A549 (cell line): Measurements from ENCODE around the gene RAD51B. TPM values are rescaled to one million over a fixed set of nuclear protein-coding genes. Genes with fewer than 3 reads are reported as not detected.

Experiments used
- ATAC-seq, 2 experiments: fragments of 200-7000 bp in 1 of 2; fragments of >200 bp in 1 of 2; cut with Nextera tagmentation in 1 of 2; cut with Tn5 transposase in 1 of 2; 3 replicates each; pipeline versions ENCODE4 v1.8.0 to v1.9.1; 2018 to 2020; ENCODE audit warnings: mild to moderate bottlenecking in 1 of 2, moderate library complexity in 1 of 2
- CTCF ChIA-PET: fragments of 300-600 bp; sonication (Branson Sonifier 250); formaldehyde crosslinking; extraction: SDS; loops from one replicate; lab custom pipeline; 2021; ENCODE audit warnings: antibody characterized with exemption, inconsistent platforms; lab: Yijun Ruan, JAX
- POLR2A ChIA-PET: fragments of 350-600 bp; formaldehyde crosslinking; extraction: SDS; loops from one replicate; lab custom pipeline; 2021; ENCODE audit warnings: antibody characterized with exemption, inconsistent platforms; lab: Yijun Ruan, JAX
- DNase-seq, 2 experiments: peaks; one replicate each; pipeline versions ENCODE4 v3.0.0 to v3.0.0-alpha.2; 2011 to 2016; ENCODE audit warnings: low read depth in 1 of 2, low spot score in 1 of 2
- FAIRE-seq: peaks from 2 replicates; lab custom pipeline; 2011; peaks lifted over from hg19 to GRCh38; lab: Jason Lieb, UNC
- H3K27ac ChIP-seq, 2 experiments: fragments of >200 bp; sonication (Bioruptor Twin); formaldehyde crosslinking; 3 replicates each; pipeline ENCODE4 v1.5.1; 2016 to 2017
- H3K4me1 ChIP-seq: fragments of >200 bp; sonication (Bioruptor Twin); formaldehyde crosslinking; 3 replicates; pipeline ENCODE4 v1.6.1; 2016
- H3K4me2 ChIP-seq: fragments of >200 bp; sonication (Bioruptor Twin); formaldehyde crosslinking; 3 replicates; pipeline ENCODE4 v1.6.1; 2016
- H3K4me3 ChIP-seq: fragments of >200 bp; sonication (Bioruptor Twin); formaldehyde crosslinking; 3 replicates; pipeline ENCODE4 v1.5.1; 2016
- H3K9me3 ChIP-seq: fragments of >200 bp; sonication (Bioruptor Twin); formaldehyde crosslinking; 3 replicates; pipeline ENCODE4 v1.6.1; 2016
- ATOH8 ChIP-seq: fragments of 250-450 bp; sonication (Bioruptor Pico); IDR thresholded peaks from 2 replicates; pipeline ENCODE4 v1.5.0; 2020; ENCODE audit warnings: low read depth, mild to moderate bottlenecking, moderate library complexity
- BCL3 ChIP-seq: fragments of >200 bp; sonication (Bioruptor Twin); formaldehyde crosslinking; IDR thresholded peaks from 3 replicates; pipeline ENCODE4 v1.6.1; 2016
- CBX8 ChIP-seq: fragments of 200-600 bp; sonication (generic); IDR thresholded peaks from 2 replicates; pipeline ENCODE4 v1.6.1; 2016
- CHD4 ChIP-seq: fragments of 200-600 bp; sonication (generic); IDR thresholded peaks from 2 replicates; pipeline ENCODE4 v1.6.1; 2016; ENCODE audit warnings: antibody characterized with exemption, mild to moderate bottlenecking, borderline replicate concordance
- E2F6 ChIP-seq: IDR thresholded peaks from 2 replicates; pipeline ENCODE4 v1.6.1; 2012; ENCODE audit warnings: low read depth, borderline replicate concordance
- EHMT2 ChIP-seq: fragments of 200-600 bp; sonication (generic); IDR thresholded peaks from 2 replicates; pipeline ENCODE4 v1.6.1; 2016; ENCODE audit warnings: antibody characterized with exemption, low read depth, mild to moderate bottlenecking, moderate library complexity
- EP300 ChIP-seq, 2 experiments: fragments of >200 bp; sonication (Bioruptor Twin); formaldehyde crosslinking; IDR thresholded peaks; 2 replicates in 1 of 2; 3 replicates in 1 of 2; pipeline ENCODE4 v1.6.1; 2016 to 2017
- ESRRA ChIP-seq: fragments of 150-350 bp; IDR thresholded peaks from 2 replicates; pipeline ENCODE4 v1.6.1; 2014; ENCODE audit warnings: mild to moderate bottlenecking, low read length, borderline replicate concordance
- FOSB ChIP-seq: fragments of 250-450 bp; sonication (Bioruptor Pico); IDR thresholded peaks from 2 replicates; pipeline ENCODE4 v1.5.0; 2020; ENCODE audit warnings: mild to moderate bottlenecking, moderate library complexity
- GATA3 ChIP-seq: IDR thresholded peaks from 2 replicates; pipeline ENCODE4 v1.6.1; 2012; ENCODE audit warnings: borderline replicate concordance
- HES2 ChIP-seq: fragments of >200 bp; sonication (Bioruptor Twin); formaldehyde crosslinking; IDR thresholded peaks from 2 replicates; pipeline ENCODE4 v1.6.1; 2016
- HEYL ChIP-seq: fragments of 250-450 bp; sonication (Bioruptor Pico); IDR thresholded peaks from 2 replicates; pipeline ENCODE4 v1.8.0; 2021; ENCODE audit warnings: mild to moderate bottlenecking, moderate library complexity
- HOXB13 ChIP-seq: fragments of 250-450 bp; sonication (Bioruptor Pico); IDR thresholded peaks from 2 replicates; pipeline ENCODE4 v1.5.0; 2020; ENCODE audit warnings: low read depth, mild to moderate bottlenecking, moderate library complexity
- KDM1A ChIP-seq: fragments of 200-600 bp; sonication (generic); IDR thresholded peaks from 2 replicates; pipeline ENCODE4 v1.6.1; 2016; ENCODE audit warnings: low read depth, mild to moderate bottlenecking
- MAZ ChIP-seq: fragments of 150-350 bp; IDR thresholded peaks from 2 replicates; pipeline ENCODE4 v1.6.1; 2014; ENCODE audit warnings: antibody characterized with exemption, low read depth, low read length, borderline replicate concordance
- MYC ChIP-seq: IDR thresholded peaks from 2 replicates; pipeline ENCODE4 v1.6.1; 2012; ENCODE audit warnings: mild to moderate bottlenecking, inconsistent platforms, low read length, improper control_type of control experiment, borderline replicate concordance
- PBX3 ChIP-seq: IDR thresholded peaks from 2 replicates; pipeline ENCODE4 v1.6.1; 2012
- REST ChIP-seq: fragments of 200-600 bp; sonication (generic); IDR thresholded peaks from 2 replicates; pipeline ENCODE4 v1.6.1; 2016; ENCODE audit warnings: antibody characterized with exemption, mild to moderate bottlenecking, moderate library complexity
- RFX5 ChIP-seq: fragments of 450-650 bp; IDR thresholded peaks from 2 replicates; pipeline ENCODE4 v1.7.1; 2014; ENCODE audit warnings: antibody characterized with exemption, mild to moderate bottlenecking, moderate library complexity
- SREBF2 ChIP-seq: fragments of 450-650 bp; IDR thresholded peaks from 2 replicates; pipeline ENCODE4 v1.6.1; 2014; ENCODE audit warnings: mild to moderate bottlenecking, moderate library complexity
- TP53 ChIP-seq: fragments of 250-450 bp; sonication (Bioruptor Pico); IDR thresholded peaks from 2 replicates; pipeline ENCODE4 v1.5.0; 2021; ENCODE audit warnings: mild to moderate bottlenecking, moderate library complexity
- ZC3H11A ChIP-seq: fragments of 450-650 bp; IDR thresholded peaks from 2 replicates; pipeline ENCODE4 v1.6.1; 2014; ENCODE audit warnings: antibody characterized with exemption, mild to moderate bottlenecking
- ZFP36 ChIP-seq: fragments of 450-650 bp; IDR thresholded peaks from 2 replicates; pipeline ENCODE4 v1.6.1; 2014; ENCODE audit warnings: borderline replicate concordance; ENCODE audit not compliant: partially characterized antibody
- WGBS: methylation state at CpG from one replicate; pipeline ENCODE4 v1.1.6; 2017; ENCODE audit errors: missing lambda C conversion rate; 5-methylcytosine and 5-hydroxymethylcytosine counted together
- polyA plus RNA-seq, 4 experiments: library from polyadenylated mRNA; depleted of rRNA in 3 of 4; stranded (reverse); fragments of >200 nt; fragmentation: RNase III in 1 of 4; extraction: RNeasy Plus Mini Kit Qiagen cat#74134 plus additional on column Dnase treatment in 1 of 4; gene quantifications; 2 replicates in 3 of 4; 3 replicates in 1 of 4; pipeline ENCODE4 v1.2.3, GENCODE V29; 2011 to 2017

RAD51B gene
- polyA plus RNA-seq, 2 of the 4 experiments (the other 2 are of a cell fraction) = 7.2 to 10.8 TPM

GRCh38 chr14:67999705-68000384, 180.3 kb downstream of the RAD51B start (continued):
- TF ChIP-seq HEYL (CRISPR knock-in tag) (no peak), ZC3H11A (no peak), REST (no peak), MYC (no peak), EP300 (IDR thresholded peaks at IDR 0.05) (no peak), BCL3 (no peak), KDM1A (no peak), E2F6 (no peak), FOSB (CRISPR knock-in tag) (no peak), EHMT2 (no peak), TP53 (CRISPR knock-in tag) (no peak), ATOH8 (CRISPR knock-in tag) (no peak), HOXB13 (no peak), GATA3 (peak; percentile 49; the same call in 1 of the 2 replicates), MAZ (no peak), RFX5 (no peak)

- CTCF ChIA-PET = no interaction called here
- Histone ChIP-seq H3K9me3 (peaks cover 12% of the 10 kb centered on the region), H3K27ac (peak overlapping the region; percentile 76 to 80), H3K4me2 (peak overlapping the region; percentile 89), H3K4me1 (peaks cover 29% of the 10 kb centered on the region), H3K4me3 (peak overlapping the region; percentile 21; the same call in 1 of the 3 replicates)
- POLR2A ChIA-PET = interaction anchor here (0.9 kb wide), 1 partner anchor 33 kb away, joined by 3 read pairs; no protein-coding TSS in a partner anchor
- FAIRE-seq (no peak), DNase-seq (no peak), ATAC-seq (no peak)
- no peak for TF ChIP-seq ATOH8 (CRISPR knock-in tag)
- no peak for TF ChIP-seq MYC
- no peak for TF ChIP-seq CBX8
- no peak for TF ChIP-seq ESRRA
- TF ChIP-seq PBX3 = no peak
- TF ChIP-seq CHD4 = no peak
- TF ChIP-seq GATA3 = no peak
- TF ChIP-seq SREBF2 = no peak
- no peak for TF ChIP-seq ZFP36
- no peak for TF ChIP-seq HES2
- 23% methylated on average over 1 of the region's 1 CpG for WGBS
These were observed 180.9 kb downstream of the RAD51B start for GRCh38 chr14:68000511-68000910.
